IPS-NIHi11 (cell line): ENCODE measurements around the gene N4BP3.
"Not testable (repeated sequence)": the region's sequence is repeated elsewhere in the genome, so short reads cannot be mapped to it uniquely, and the experiment has no call there.

Experiments used
- DNase-seq: peaks from one replicate; pipeline ENCODE4 v3.0.0; 2012; ENCODE audit warnings: mixed read lengths, low spot score

The N4BP3 gene

DNA sequence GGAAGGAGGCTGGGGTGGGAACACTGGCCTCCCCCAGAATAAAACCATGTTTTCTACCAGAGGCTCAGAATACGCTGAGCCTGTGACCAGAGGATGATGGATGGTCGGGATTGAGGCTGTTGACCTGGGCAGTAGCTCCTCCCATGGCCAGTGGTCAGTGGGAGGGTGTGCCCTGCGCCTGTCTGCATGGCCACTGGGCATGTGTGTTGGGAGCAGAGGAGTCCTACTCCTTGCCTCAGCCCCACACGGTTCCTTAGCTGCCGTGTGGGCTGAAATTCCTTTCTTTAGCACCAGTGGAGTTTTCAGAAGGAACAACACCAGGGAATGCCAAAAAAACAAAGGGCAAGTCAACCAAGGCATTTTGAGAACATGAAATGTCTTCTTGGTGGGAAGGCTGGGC, 9.0 kb downstream of the N4BP3 start:
- no peak for DNase-seq

DNA sequence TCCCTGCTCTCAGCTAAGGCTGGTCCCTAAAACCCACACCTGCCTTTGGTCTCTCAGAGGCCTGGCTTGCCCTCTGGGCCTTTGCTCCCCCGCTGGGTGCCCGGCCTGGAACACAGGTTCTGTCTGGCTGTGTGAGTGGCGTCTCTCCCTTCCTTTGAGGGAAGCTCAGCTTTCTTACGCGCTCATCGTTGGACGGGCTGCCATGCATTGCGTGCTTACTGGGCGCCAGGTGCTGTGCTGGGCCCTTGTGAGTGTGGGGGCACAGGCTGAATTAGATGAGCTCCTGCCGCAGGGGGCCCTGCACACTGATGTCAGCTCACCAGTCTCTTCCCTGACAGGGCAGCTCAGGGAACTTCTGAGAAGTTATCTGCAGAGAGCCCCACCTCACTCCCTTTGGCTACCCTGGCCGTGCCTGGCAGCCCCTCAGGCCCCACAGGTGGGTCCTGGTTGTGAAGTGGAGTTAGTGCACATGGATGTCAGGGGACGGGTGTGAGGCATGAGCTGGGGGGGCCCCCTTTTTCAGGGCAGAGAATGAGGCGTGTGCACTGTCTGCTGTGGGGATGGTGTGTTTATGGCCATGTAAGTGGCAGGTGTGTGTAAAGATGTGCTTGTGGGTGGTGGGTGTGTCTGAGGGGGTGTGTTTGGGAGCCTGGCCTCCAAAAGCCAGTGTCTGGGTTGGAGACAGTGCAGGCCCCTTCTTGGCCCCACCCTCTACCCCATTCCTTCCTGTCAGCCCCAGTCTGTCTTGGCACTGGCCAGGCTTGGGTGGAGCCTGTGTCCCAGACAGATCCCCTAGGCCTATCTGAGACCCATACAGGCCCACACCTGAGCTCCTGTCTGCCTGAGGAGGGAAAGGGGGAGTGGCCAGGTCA, 10.0 kb downstream of the N4BP3 start:
- DNase-seq = no peak

DNA sequence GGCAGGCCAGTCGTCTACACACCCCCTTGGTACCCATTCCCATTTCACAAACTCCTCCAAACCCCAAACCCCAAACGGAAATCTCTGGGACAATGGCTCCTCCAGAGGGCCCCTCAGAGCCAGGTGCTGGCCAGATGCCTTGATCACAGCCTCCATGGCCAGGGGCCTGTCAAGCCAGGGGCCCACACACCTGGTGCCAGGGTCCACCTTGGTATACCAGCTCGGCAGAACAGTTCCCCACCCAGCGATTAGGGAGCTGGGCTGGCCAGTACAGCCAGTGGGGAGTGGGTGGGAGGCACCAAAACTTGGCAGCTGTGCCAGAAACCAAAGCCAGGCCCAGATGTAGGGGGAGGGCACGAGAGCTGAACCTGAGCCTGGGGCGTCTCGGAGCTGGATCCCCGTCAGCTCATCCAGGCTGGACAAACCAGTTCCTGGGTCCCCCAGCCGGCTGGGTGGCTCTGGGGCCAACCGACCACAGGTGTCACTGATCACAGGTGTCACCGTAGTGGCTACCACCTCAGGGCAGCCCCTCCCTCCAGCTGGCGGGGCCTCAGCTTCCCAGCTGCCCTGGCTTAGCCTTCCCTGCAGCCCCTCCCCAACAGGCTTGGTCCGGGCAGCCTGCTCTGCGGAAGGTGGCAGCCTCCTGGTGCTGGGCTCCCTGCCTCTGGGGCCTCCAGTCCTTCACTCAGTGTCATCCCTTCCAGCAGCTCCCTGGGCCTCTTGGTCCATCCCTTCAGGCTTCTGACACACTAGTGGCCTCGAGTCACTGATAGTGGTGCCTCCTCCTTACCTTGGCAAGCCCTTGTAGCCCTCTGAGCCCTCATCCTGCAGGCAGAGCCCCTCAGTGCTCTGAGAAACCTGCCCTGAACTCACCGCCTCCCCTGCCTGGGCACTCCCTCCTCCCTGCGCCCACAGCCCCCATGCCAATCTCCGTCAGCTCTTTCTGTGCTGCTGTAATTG, 10.9 kb downstream of the N4BP3 start:
- no peak for DNase-seq

DNA sequence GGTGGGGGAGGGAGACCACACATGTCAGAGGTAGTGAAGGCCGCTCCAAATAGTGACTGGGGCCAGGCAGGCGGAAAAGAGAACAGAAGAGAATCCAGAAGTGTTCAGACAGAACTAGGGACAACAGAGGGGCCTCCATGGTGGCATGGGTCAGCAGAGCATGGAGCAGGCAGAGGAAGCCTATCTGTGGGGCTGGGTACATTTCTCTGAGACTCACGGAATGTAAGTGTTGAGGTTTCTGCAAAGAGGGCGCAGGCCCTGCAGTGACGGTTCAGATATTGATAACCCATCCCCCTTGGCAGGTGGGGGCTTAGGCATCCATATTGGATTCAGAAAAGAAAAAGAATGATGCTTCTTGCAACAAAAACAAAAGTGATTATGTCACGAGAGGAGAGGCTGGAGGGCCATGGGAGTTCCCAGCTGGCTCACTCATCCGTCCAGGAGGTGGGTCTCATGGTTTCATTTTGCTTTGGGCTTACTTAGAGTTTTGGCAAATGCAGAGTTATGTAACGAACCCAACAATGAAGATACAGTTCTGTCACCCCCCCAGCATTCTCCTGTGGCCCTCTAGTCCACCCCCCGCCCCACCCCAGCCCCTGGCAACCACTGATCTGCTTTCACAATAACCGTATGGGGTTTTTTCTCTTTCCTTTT, 12.0 kb downstream of the N4BP3 start:
- no peak for DNase-seq

DNA sequence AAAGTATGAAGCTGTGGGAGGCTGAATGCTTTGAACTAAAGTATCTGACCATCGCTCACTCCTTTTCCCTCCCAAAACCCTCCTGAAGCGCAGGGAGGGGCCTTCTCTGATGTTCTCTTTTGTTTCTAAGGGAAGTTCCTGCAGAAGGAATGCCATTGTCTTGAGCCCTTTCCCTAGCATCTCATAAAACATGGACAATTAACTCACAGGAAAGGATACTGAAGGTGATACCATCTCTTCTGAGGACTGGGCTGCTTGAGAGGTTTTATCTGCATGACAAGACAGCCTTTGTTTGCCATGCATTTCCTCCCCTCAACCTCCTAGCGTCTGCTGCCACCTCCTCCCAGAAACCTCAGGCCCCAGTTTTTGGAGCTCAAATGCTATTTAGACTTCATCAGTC, 13.2 kb downstream of the N4BP3 start:
- peak; percentile 43 for DNase-seq

DNA sequence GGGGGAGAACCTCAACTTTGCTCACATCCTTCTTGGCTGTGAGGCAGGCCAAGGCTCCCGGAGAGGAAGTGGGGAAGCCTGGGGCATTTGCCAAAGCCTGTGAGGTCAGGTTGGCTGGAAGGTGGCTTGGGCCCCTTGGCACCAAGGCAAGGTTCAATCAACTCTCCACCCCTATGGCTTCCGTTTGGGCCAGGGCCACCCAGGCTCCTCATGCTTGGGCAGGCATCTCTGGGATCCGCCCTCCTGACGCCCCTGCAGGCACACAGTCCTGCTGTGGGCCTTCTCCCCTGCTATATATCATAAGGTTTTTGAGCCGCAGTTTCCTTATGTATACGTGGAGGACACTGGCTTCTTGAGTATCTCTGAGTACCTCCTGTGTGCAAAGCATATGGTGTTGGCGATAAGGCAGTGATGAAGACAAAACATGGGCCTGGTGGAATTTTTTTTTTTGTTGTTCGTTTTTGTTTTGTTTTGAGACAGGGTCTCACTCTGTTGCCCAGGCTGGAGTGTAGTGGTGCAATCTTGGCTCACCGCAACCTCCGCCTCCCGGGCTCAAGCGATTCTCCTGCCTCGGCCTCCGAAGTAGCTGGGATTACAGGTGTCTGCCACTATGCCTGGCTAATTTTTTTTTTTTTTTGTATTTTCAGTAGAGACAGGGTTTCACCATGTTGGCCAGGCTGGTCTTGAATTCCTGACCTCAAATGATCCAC, 14.1 kb downstream of the N4BP3 start:
- DNase-seq = not testable (repeated sequence)

DNA sequence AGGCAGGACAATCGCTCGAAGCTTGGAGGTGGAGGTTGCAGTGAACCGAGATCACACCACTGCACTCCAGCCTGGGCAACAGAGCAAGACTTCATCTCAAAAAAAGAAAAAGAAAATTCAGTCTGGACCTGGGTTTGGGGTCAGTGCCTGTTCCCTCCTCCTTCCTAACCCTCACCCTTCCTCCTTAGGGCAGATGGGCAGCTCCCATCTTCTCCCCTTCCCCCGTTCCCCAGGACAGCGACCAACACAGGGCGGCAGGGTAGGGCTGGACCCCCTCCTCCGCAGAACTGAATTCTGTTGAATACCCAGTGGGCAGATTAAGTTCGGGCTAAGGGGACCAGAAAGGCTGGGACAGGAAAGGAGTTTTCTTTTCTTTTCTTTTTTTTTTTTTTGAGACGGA, 16.0 kb downstream of the N4BP3 start:
- no peak for DNase-seq

DNA sequence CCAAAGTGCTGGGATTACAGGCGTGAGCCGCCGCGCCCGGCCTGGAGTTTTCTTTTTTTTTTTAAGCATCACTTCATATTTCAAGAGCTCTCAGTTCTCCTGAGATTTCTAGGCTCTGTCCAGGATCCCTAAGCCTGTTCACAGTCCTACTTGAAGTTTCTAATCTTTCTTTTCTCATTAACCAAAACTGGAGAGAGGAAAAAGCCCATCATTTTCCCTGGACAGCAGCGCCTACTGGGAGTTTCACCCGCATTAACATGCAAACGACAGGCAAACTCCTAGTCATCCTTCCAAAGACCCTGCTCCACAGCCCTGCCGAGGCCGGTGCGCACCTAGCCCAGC, 16.9 kb downstream of the N4BP3 start:
- not testable (repeated sequence) for DNase-seq

DNA sequence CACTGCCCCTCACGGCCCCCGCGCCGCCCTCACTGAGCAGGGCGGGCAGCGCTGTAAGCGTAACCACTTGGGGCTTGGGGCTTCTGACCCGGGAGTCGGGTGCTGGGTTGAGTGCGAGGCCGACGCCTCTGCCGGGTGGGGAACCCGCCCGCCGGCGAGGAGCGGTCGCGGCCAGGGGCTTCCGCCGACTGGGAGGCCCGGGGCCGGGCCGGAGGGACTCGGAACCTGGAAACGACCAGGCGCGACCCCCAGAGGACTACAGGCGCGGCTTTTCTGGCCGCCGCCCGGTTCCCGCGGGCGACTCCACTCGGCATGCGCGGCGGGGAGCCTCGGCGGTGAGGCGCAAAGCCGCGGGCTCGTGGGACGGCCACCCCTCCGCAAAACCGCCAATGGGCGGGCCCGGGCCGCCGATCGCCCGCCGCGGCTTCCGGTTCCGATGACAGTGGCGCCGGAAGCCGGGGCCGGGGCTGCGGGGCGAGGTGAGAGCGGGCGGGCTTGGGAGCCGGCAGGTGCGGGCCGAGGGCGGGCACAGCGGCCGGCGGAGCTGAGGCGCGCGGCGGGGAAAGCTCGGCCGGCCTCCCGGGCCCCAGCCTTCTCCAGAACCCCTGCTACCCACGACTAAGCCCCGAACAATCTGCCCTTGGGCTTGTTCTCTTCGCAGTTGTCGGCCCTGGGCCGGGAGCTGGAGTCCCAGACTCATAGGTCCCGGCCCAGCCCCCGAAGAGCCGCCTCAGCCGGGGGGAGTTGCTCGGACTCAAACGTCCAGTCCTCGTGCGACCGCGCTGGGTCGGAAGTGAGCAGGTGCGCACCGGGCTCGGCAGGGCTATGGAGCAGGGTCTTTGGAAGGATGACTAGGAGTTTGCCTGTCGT, 17.5 kb downstream of the N4BP3 start, which contains the start of gene RMND5B:
Gene RMND5B (plus strand): TSS at position 439 of the 870 bp plus-strand sequence. CDS start 7,106 bp downstream, outside the sequence.
- DNase-seq = peak; percentile 96

DNA sequence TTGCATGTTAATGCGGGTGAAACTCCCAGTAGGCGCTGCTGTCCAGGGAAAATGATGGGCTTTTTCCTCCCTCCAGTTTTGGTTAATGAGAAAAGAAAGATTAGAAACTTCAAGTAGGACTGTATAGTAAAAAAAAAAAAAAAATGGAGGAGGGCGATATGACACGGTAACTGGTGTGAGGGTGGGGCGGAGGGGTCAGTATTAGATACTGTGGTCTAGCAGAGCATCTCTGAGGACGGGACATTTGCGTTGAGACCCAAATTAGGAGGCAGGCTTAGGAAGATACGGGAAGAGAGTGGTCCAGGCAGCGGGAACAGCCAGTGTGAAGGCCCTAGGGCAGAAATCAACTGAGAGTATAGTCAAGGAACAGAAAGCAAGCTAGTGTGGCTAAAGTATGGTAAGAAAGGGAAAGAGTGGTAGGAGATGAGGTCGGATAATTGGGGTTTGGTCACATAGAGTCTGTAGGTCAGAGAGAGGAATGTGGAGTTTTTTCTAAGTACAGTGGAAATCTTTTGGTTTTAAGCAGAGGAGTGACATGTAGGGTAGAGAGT, 18.2 kb downstream of the N4BP3 start:
- no peak for DNase-seq

DNA sequence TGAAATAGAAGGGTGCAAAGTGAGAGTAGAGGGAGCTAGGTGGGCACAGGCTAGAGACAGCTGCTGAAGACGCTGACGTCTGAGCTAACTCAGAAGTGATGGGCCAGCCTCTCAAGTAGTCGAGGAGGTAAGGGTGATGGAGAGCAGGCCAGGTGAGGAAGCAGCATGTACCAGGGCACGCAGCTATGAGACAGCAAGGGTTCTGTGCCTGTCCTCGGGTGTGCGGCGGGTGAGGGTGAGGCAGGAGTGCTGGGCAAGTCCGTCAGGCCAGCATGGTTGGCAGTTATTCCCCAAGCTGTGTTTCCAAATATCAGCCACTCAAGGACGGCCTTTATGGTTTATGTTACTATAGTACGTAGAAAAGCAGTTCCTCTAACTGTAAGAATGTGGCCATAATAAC, 23.7 kb downstream of the N4BP3 start:
- no peak for DNase-seq

DNA sequence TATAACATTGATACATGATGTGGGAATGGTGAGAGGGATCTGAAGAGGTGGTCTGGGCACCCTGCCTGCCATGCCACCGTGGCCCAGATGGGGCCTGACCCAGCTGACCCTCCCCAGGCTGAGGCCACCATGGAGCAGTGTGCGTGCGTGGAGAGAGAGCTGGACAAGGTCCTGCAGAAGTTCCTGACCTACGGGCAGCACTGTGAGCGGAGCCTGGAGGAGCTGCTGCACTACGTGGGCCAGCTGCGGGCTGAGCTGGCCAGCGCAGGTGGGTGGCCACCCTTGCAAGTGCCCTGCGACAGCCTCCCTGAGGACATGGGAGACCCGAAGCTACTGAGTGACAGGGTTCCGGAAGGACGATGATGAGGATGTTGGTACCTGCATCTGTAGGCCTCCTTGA, 24.7 kb downstream of the N4BP3 start:
- DNase-seq = no peak

DNA sequence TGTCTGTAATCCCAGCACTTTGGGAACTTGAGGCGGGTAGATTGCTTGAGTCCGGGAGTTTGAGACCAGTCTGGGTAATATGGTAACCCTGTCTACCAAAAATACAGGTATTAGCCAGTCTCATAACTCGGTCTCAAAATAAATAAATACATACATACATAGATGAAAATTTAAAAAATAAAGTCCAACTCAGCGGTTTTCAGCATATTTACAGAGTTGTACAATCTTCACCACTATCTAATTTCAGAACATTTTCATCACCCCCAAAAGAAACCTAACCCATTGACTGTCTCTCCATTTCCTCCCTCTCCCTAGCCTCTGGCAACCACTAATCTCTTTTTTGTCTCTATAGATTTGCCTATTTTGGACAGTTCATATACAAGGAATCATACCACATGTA, 28.2 kb downstream of the N4BP3 start:
- no peak for DNase-seq

DNA sequence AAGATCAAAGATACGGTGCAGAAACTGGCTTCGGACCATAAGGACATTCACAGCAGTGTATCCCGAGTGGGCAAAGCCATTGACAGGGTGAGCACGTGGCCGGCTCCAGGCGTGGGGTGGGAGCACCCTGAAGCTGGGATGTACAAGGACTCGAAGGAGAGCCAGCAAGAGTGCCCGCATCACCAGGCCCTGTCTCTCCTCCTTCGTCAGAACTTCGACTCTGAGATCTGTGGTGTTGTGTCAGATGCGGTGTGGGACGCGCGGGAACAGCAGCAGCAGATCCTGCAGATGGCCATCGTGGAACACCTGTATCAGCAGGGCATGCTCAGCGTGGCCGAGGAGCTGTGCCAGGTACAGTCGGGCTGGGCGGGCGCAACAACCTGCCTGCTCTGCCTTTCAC, 29.3 kb downstream of the N4BP3 start:
- DNase-seq = no peak

DNA sequence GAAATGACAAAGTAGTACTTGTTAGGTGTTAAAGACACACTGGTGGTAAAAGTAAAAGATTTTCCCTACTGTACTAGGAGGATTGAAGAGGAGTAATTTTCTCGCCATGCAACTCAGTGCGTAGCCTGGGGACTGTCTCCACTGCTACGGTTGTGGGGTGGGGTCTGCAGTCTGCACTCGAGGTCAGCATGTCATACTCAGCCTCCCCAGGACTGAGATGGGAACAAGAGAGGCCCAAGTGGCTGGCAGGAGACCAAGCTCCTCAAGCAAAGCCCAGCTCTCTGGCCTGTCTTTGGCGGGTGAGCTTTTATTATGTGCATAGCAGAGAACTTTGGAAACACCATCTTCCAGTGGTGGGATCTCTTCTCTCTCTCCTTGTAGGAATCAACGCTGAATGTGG, 29.9 kb downstream of the N4BP3 start:
- no peak for DNase-seq

DNA sequence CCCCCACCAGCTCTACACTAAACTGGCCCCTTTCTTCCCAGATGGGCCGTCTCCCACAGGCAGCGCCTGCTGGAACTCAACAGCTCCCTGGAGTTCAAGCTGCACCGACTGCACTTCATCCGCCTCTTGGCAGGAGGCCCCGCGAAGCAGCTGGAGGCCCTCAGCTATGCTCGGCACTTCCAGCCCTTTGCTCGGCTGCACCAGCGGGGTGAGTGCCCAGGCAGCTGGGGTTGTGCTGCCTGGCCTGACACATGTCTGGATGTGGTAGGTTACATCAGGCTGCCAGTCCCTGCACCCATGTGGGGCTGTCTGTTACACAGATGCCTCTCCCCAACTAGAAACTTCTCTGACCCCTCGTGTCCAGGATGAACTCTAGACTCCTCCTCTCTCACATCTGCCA, 30.6 kb downstream of the N4BP3 start:
- DNase-seq = no peak

DNA sequence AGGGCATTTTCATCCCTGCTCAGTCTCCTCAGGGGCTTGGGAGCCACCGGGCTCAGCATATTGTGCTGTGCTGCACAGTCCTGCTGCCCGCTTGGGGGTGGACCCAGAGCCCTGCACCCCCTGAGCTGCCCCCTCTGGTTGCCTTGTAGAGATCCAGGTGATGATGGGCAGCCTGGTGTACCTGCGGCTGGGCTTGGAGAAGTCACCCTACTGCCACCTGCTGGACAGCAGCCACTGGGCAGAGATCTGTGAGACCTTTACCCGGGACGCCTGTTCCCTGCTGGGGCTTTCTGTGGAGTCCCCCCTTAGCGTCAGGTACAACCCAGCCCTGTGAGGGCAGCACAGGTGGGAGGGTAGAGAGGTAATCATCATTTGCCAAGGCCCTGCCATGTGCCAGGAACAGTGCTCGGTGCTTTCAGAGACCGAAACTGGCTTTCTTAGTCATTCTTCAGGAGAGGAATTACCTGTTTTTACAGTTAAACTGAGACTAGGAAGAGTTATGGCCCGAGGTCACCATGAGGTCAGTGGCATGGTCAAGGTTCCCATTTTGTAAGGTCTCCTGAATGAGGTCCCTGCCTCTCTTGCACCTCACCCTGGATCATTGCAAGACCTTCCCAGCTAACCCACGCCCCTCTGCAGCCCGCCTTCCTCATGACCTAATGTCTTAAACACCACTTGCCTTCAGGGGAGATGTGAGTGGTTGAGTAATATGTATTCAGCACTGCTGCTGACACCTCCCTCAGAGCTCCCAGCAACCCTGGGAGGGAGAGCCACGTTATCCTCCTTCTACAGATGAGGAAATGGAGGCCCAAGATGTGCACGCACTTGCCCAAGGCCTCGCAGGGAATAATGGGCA, 32.9 kb downstream of the N4BP3 start:
- peak; percentile 87 for DNase-seq

DNA sequence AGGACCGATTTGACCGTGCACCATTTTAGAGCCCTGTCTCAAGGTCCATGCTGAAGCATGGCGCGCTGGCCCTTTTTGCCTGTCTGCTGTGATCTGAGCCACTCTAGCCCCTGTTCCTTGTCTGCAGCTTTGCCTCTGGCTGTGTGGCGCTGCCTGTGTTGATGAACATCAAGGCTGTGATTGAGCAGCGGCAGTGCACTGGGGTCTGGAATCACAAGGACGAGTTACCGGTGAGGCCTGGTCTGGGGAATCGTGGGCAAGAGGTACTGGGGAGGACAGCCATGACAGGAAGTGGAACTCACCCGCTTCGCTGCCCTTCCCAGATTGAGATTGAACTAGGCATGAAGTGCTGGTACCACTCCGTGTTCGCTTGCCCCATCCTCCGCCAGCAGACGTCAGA, 34.1 kb downstream of the N4BP3 start:
- no peak for DNase-seq

DNA sequence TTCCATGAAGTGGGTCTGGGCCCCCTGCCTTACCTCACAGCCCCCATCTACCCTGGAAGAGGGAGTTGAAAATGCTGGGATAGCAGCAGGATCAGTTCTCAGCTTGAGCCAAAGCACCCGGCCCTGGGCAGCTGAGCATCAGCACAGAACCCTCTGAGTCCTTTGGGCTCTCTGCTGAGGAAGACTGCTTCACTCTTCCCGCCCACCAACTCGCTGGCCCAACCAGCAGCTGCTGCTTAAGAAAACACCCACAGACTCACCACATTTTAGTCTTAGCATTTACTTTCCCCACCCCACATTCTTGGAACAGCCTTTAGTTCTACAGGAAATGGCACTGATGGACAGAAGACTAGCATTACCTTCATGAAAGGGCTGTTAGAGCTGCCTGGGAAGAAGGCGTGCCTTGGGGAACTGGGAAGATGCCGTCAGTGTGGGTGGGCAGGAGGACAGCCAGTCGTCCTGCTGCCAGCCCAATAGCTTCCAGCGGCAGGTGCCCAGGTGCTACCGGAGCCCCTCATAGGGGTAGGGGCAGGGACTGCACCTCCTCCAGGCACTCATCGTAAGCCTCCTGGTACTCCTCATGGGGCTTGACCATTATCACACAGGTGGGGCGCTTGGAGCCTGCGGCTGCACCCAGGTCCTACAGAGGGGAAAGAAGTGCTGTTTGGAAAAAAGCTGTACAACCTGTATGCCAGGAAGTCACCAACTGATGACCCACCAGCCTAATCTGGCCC, 36.0 kb downstream of the N4BP3 start:
- DNase-seq = no peak
